GM23338 (cell line): ENCODE measurements around the gene TMEM169. TPM values are rescaled to one million over a fixed set of nuclear protein-coding genes. Genes with fewer than 3 reads are reported as not detected.

Experiments used
- ATAC-seq: fragments of 200-7000 bp; cut with Tn5 transposase; 3 replicates; pipeline ENCODE4 v1.9.1; 2020
- DNase-seq: peaks from one replicate; pipeline ENCODE4 v3.0.0-alpha.2; 2015; ENCODE audit warnings: low spot score
- H2AFZ ChIP-seq: fragments of 200-600 bp; sonication (generic); 2 replicates; pipeline ENCODE4 v1.8.0; 2016; ENCODE audit warnings: antibody characterized with exemption, mild to moderate bottlenecking, moderate library complexity
- H3F3A ChIP-seq: fragments of 200-600 bp; sonication (generic); replicated peaks from 2 replicates; pipeline ENCODE4 v1.8.0; 2017; ENCODE audit warnings: antibody characterized with exemption, mixed run types, low read depth
- H3K27ac ChIP-seq: fragments of 200-600 bp; sonication (generic); 2 replicates; pipeline ENCODE4 v1.6.1; 2016; ENCODE audit warnings: low read depth
- H3K27me3 ChIP-seq: fragments of 200-600 bp; sonication (generic); 2 replicates; pipeline ENCODE4 v1.8.0; 2016; ENCODE audit warnings: mild to moderate bottlenecking, mixed run types, moderate library complexity; ENCODE audit not compliant: insufficient read depth
- H3K36me3 ChIP-seq: fragments of 200-600 bp; sonication (generic); 2 replicates; pipeline ENCODE4 v1.8.0; 2016; ENCODE audit warnings: mild to moderate bottlenecking; ENCODE audit not compliant: insufficient read depth
- H3K4me1 ChIP-seq: fragments of 200-600 bp; sonication (generic); 2 replicates; pipeline ENCODE4 v1.8.0; 2016; ENCODE audit warnings: mild to moderate bottlenecking, moderate library complexity; ENCODE audit not compliant: insufficient read depth
- H3K4me2 ChIP-seq: fragments of 200-600 bp; sonication (generic); 2 replicates; pipeline ENCODE4 v1.7.1; 2017; ENCODE audit warnings: mixed run types
- H3K4me3 ChIP-seq: fragments of 200-600 bp; sonication (generic); 2 replicates; pipeline ENCODE4 v1.6.1; 2016; ENCODE audit warnings: mixed run types
- H3K79me2 ChIP-seq: fragments of 200-600 bp; sonication (generic); replicated peaks from 2 replicates; pipeline ENCODE4 v1.8.0; 2017; ENCODE audit warnings: mild to moderate bottlenecking; ENCODE audit not compliant: insufficient read depth
- H3K9me2 ChIP-seq: fragments of 200-600 bp; sonication (generic); 2 replicates; pipeline ENCODE4 v1.8.0; 2017; ENCODE audit not compliant: insufficient read depth
- H4K20me1 ChIP-seq: fragments of 200-600 bp; sonication (generic); replicated peaks from 2 replicates; pipeline ENCODE4 v1.8.0; 2017; ENCODE audit warnings: mild to moderate bottlenecking; ENCODE audit not compliant: insufficient read depth
- H3K27ac Mint-ChIP-seq: 2 replicates; pipeline ENCODE4 v1.8.0; 2020; ENCODE audit warnings: inconsistent platforms, mild to moderate bottlenecking, moderate library complexity, mixed read lengths
- H3K27me3 Mint-ChIP-seq: 3 replicates; pipeline ENCODE4 v1.8.0; 2022; ENCODE audit warnings: low read depth, mild to moderate bottlenecking, moderate library complexity, mixed read lengths, inconsistent platforms; ENCODE audit not compliant: insufficient read depth, poor library complexity
- H3K36me3 Mint-ChIP-seq: 3 replicates; pipeline ENCODE4 v1.8.0; 2021; ENCODE audit warnings: low read depth, mild to moderate bottlenecking, inconsistent platforms, moderate library complexity, mixed read lengths
- H3K4me1 Mint-ChIP-seq: 3 replicates; pipeline ENCODE4 v1.8.0; 2020; ENCODE audit warnings: mild to moderate bottlenecking, inconsistent platforms, mixed read lengths
- H3K4me3 Mint-ChIP-seq: 3 replicates; pipeline ENCODE4 v1.8.0; 2021; ENCODE audit warnings: moderate library complexity, mild to moderate bottlenecking, inconsistent platforms, mixed read lengths
- H3K9me3 Mint-ChIP-seq: 3 replicates; pipeline ENCODE4 v1.8.0; 2020; ENCODE audit warnings: moderate library complexity, mild to moderate bottlenecking, inconsistent platforms, mixed read lengths
- CREB1 ChIP-seq: fragments of 250-450 bp; sonication (Bioruptor Pico); IDR thresholded peaks from 2 replicates; pipeline ENCODE4 v1.5.0; 2020; ENCODE audit warnings: low read depth, mild to moderate bottlenecking, moderate library complexity
- CTCF ChIP-seq, 2 experiments: fragments of 200-600 bp in 1 of 2; sonication (generic) in 1 of 2; conservative IDR thresholded peaks; 2 replicates each; pipeline versions ENCODE4 v1.5.1 to v1.6.1; 2016 to 2017; ENCODE audit warnings: antibody characterized with exemption in 2 of 2, low read depth in 2 of 2, mild to moderate bottlenecking in 2 of 2, moderate library complexity in 1 of 2
- ETS1 ChIP-seq: IDR thresholded peaks from 2 replicates; pipeline ENCODE4 v1.6.1; 2016; ENCODE audit warnings: antibody characterized with exemption
- EZH2 ChIP-seq: fragments of 200-600 bp; sonication (generic); IDR thresholded peaks from one replicate; pipeline ENCODE4 v1.8.0; 2017; ENCODE audit warnings: antibody characterized with exemption, mild to moderate bottlenecking, low read depth; ENCODE audit not compliant: unreplicated experiment
- EZH2phosphoT487 ChIP-seq: fragments of 200-600 bp; sonication (generic); IDR thresholded peaks from one replicate; pipeline ENCODE4 v1.8.1; 2018; ENCODE audit warnings: antibody characterized with exemption; ENCODE audit not compliant: unreplicated experiment
- JUNB ChIP-seq: IDR thresholded peaks from one replicate; pipeline ENCODE4 v1.6.1; 2016; ENCODE audit warnings: antibody characterized with exemption; ENCODE audit not compliant: unreplicated experiment
- NANOG ChIP-seq: IDR thresholded peaks from 2 replicates; pipeline ENCODE4 v1.6.1; 2016; ENCODE audit warnings: antibody characterized with exemption, borderline replicate concordance
- POLR2AphosphoS5 ChIP-seq: IDR thresholded peaks from 2 replicates; pipeline ENCODE4 v1.6.1; 2016; ENCODE audit warnings: antibody characterized with exemption, low read depth
- REST ChIP-seq: IDR thresholded peaks from one replicate; pipeline ENCODE4 v1.6.1; 2018; ENCODE audit warnings: antibody characterized with exemption; ENCODE audit not compliant: unreplicated experiment
- STAT1 ChIP-seq: IDR thresholded peaks from one replicate; pipeline ENCODE4 v1.6.1; 2016; ENCODE audit warnings: antibody characterized with exemption; ENCODE audit not compliant: unreplicated experiment
- ZNF114 ChIP-seq: fragments of 250-450 bp; sonication (Bioruptor Pico); IDR thresholded peaks from 2 replicates; pipeline ENCODE4 v1.5.0; 2020; ENCODE audit warnings: mild to moderate bottlenecking, moderate library complexity
- ZNF331 ChIP-seq: fragments of 250-450 bp; sonication (Bioruptor Pico); IDR thresholded peaks from 2 replicates; pipeline ENCODE4 v1.5.0; 2020; ENCODE audit warnings: low read depth, mild to moderate bottlenecking, moderate library complexity
- ZNF462 ChIP-seq: fragments of 250-450 bp; sonication (Bioruptor Pico); IDR thresholded peaks from 2 replicates; pipeline ENCODE4 v1.5.0; 2020; ENCODE audit warnings: mild to moderate bottlenecking, moderate library complexity
- polyA plus RNA-seq: library from polyadenylated mRNA; unstranded; fragments of >200 nt; fragmentation: Nextera tagmentation; extraction: Ambion mirVana; gene quantifications from 2 replicates; pipeline ENCODE4 v1.2.1, GENCODE V29; 2016
- total RNA-seq: library from RNA; depleted of rRNA; stranded (reverse); fragments of >200 nt; shearing (Covaris generic); gene quantifications from 2 replicates; pipeline ENCODE4 v1.2.3, GENCODE V29; 2014

TMEM169 gene
- total and polyA plus RNA-seq, 2 experiments from 2014 or later = 1.4 to 3.9 TPM

GRCh38 chr2:216098421-216099334 is 17.0 kb downstream of the TMEM169 start:
- Mint-ChIP-seq H3K36me3 (no peaks in the 10 kb centered on the region), H3K27ac (no peak overlapping the region), H3K4me3 (no peak overlapping the region), H3K4me1 (no peaks in the 10 kb centered on the region), H3K9me3 (no peaks in the 10 kb centered on the region), H3K27me3 (no peaks in the 10 kb centered on the region)
- ATAC-seq (no peak), DNase-seq (no peak)
- Histone ChIP-seq H3F3A (no peaks in the 10 kb centered on the region), H3K27ac (no peak overlapping the region), H3K9me2 (0 out of 2 replicates have a peak, but pooled peaks cover 4% of the 10 kb centered on the region), H3K27me3 (no peaks in the 10 kb centered on the region), H3K79me2 (no peaks in the 10 kb centered on the region), H3K4me1 (no peaks in the 10 kb centered on the region), H3K4me3 (no peak overlapping the region), H2AFZ (no peak overlapping the region), H3K36me3 (no peaks in the 10 kb centered on the region), H3K4me2 (no peak overlapping the region), H4K20me1 (no peaks in the 10 kb centered on the region)
- TF ChIP-seq POLR2AphosphoS5 (no peak), JUNB (no peak), EZH2 (no peak), REST (no peak), ZNF114 (CRISPR knock-in tag) (no peak), ETS1 (no peak), ZNF331 (CRISPR knock-in tag) (no peak), NANOG (no peak), CTCF (conservative IDR thresholded peaks at IDR 0.05; ENCODE audit: low read depth in 2 of 2) (no peak), ZNF462 (CRISPR knock-in tag) (no peak), STAT1 (no peak), CREB1 (no peak), EZH2phosphoT487 (no peak)
